Endothelial cell of umbilical vein (primary cell): ENCODE measurements around the gene CD2BP2. TPM values are rescaled to one million over a fixed set of nuclear protein-coding genes. Genes with fewer than 3 reads are reported as not detected.

Experiments used
- BruUV-seq: library from RNA; stranded (reverse); fragments of 400-500 nt; replicated peaks from 2 replicates; lab custom pipeline; 2021; lab: Mats Ljungman, UMichigan
- CTCF ChIA-PET: fragments of 300-600, 350-600 bp; sonication (Branson Sonifier 250); formaldehyde crosslinking; loops from one replicate; lab custom pipeline; 2021; ENCODE audit warnings: antibody characterized with exemption, inconsistent platforms; lab: Charles Lee
- POLR2A ChIA-PET: fragments of 300-600, 350-600 bp; sonication (Branson Sonifier 250); formaldehyde crosslinking; loops from one replicate; lab custom pipeline; 2021; ENCODE audit warnings: antibody characterized with exemption, inconsistent platforms; lab: Charles Lee
- DNase-seq: peaks from one replicate; pipeline ENCODE4 v3.0.0-alpha.2; 2011; ENCODE audit warnings: low read depth, low spot score
- FAIRE-seq: peaks from 2 replicates; lab custom pipeline; 2011; peaks lifted over from hg19 to GRCh38; lab: Jason Lieb, UNC
- H2AFZ ChIP-seq: 2 replicates; pipeline ENCODE4 v1.6.0; 2012; ENCODE audit warnings: low read depth, low read length, control low read depth, inconsistent platforms
- H3K27ac ChIP-seq: 2 replicates; pipeline ENCODE4 v1.5.1; 2011; ENCODE audit warnings: low read depth, mild to moderate bottlenecking, control low read depth, low read length, moderate library complexity; ENCODE audit not compliant: insufficient read depth
- H3K27me3 ChIP-seq, 2 experiments: 2 replicates each; pipeline versions ENCODE4 v1.6.0 to v1.6.1; 2011; ENCODE audit warnings: low read length in 2 of 2, mixed read lengths in 1 of 2; ENCODE audit not compliant: control insufficient read depth in 2 of 2, insufficient read depth in 2 of 2
- H3K36me3 ChIP-seq, 2 experiments: 2 replicates in 1 of 2; 3 replicates in 1 of 2; pipeline ENCODE4 v1.5.1; 2011; ENCODE audit warnings: low read length in 2 of 2, mild to moderate bottlenecking in 1 of 2, moderate library complexity in 1 of 2; ENCODE audit not compliant: control insufficient read depth in 2 of 2, insufficient read depth in 2 of 2; ENCODE audit errors: extremely low read depth in 1 of 2
- H3K4me1 ChIP-seq: 3 replicates; pipeline ENCODE4 v1.5.1; 2011; ENCODE audit warnings: mild to moderate bottlenecking, low read length; ENCODE audit not compliant: control insufficient read depth, insufficient read depth; ENCODE audit errors: extremely low read depth
- H3K4me2 ChIP-seq: 2 replicates; pipeline ENCODE4 v1.6.1; 2011; ENCODE audit warnings: low read length, control low read depth, mixed read lengths; ENCODE audit not compliant: insufficient read depth
- H3K4me3 ChIP-seq, 3 experiments: fragments of 200-600 bp in 1 of 3; sonication (generic), shearing (Covaris generic) in 1 of 3; replicated peaks in 1 of 3; 2 replicates each; pipeline ENCODE4 v1.5.1; 2011 to 2016; ENCODE audit warnings: control low read depth in 3 of 3, low read length in 3 of 3, mild to moderate bottlenecking in 2 of 3, inconsistent platforms in 1 of 3, low read depth in 1 of 3, moderate library complexity in 1 of 3; ENCODE audit not compliant: insufficient read depth in 1 of 3
- H3K79me2 ChIP-seq: 2 replicates; pipeline ENCODE4 v1.6.0; 2012; ENCODE audit warnings: low read length, inconsistent platforms; ENCODE audit not compliant: control insufficient read depth, insufficient read depth
- H3K9ac ChIP-seq: replicated peaks from 2 replicates; pipeline ENCODE3; 2011; ENCODE audit warnings: low read length, control low read depth; ENCODE audit not compliant: insufficient read depth; ENCODE audit errors: extremely low read depth
- H3K9me1 ChIP-seq: replicated peaks from 3 replicates; pipeline ENCODE4 v1.6.0; 2011; ENCODE audit warnings: mild to moderate bottlenecking, low read length; ENCODE audit not compliant: control insufficient read depth, insufficient read depth; ENCODE audit errors: extremely low read depth
- H3K9me3 ChIP-seq: replicated peaks from 2 replicates; pipeline ENCODE4 v1.5.1; 2012; ENCODE audit warnings: low read length, inconsistent platforms; ENCODE audit not compliant: control insufficient read depth, insufficient read depth
- H4K20me1 ChIP-seq: replicated peaks from 2 replicates; pipeline ENCODE3; 2011; ENCODE audit warnings: mild to moderate bottlenecking, low read length; ENCODE audit not compliant: control insufficient read depth, insufficient read depth; ENCODE audit errors: extremely low read depth
- EZH2 ChIP-seq: IDR thresholded peaks from 2 replicates; pipeline ENCODE4 v1.6.1; 2012; ENCODE audit warnings: borderline replicate concordance, low read depth, mild to moderate bottlenecking, moderate library complexity, low read length, inconsistent platforms; ENCODE audit not compliant: severe bottlenecking
- FOS ChIP-seq: IDR thresholded peaks from 2 replicates; pipeline ENCODE4 v1.6.1; 2011; ENCODE audit warnings: mild to moderate bottlenecking, low read length, moderate library complexity, borderline replicate concordance; ENCODE audit not compliant: insufficient read depth
- GATA2 ChIP-seq: IDR thresholded peaks from 2 replicates; pipeline ENCODE4 v1.7.0; 2011; ENCODE audit warnings: low read depth, mild to moderate bottlenecking, moderate library complexity, mixed read lengths, low read length; ENCODE audit not compliant: insufficient read length, insufficient read depth
- JUN ChIP-seq: IDR thresholded peaks from 2 replicates; pipeline ENCODE4 v1.6.1; 2011; ENCODE audit warnings: borderline replicate concordance, low read depth; ENCODE audit not compliant: insufficient read length, insufficient read depth
- MYC ChIP-seq: IDR thresholded peaks from one replicate; pipeline ENCODE4 v1.6.1; 2011; ENCODE audit warnings: mild to moderate bottlenecking, low read depth, low read length
- POLR2A ChIP-seq: IDR thresholded peaks from 2 replicates; pipeline ENCODE4 v1.6.1; 2012; ENCODE audit warnings: low read depth, mild to moderate bottlenecking, control low read depth, low read length
- POLR2AphosphoS5 ChIP-seq: IDR thresholded peaks from 2 replicates; pipeline ENCODE4 v1.6.1; 2012; ENCODE audit warnings: low read depth, mild to moderate bottlenecking, control low read depth, low read length, moderate library complexity; ENCODE audit not compliant: insufficient read depth
- dilution Hi-C: fragments of 300-500 bp; cut with MboI; formaldehyde crosslinking; loops from one replicate; pipeline ENCODE4 v1.15.0; 2019; ENCODE audit warnings: low sequenced_read_pairs; ENCODE audit not compliant: extremely low pct_ligation_motif_present
- intact Hi-C: fragments of 100-400 bp; cut with micrococcal nuclease; formaldehyde crosslinking; loops from one replicate; pipeline ENCODE4 v1.10.0; 2022
- polyA plus RNA-seq, 4 experiments: library from polyadenylated mRNA; depleted of rRNA in 3 of 4; stranded (reverse) in 3 of 4; unstranded in 1 of 4; fragments of >200 nt; gene quantifications; 2 replicates each; pipeline versions ENCODE4 v1.2.1 to v1.2.3, GENCODE V29; 2011 to 2012; ENCODE audit warnings: missing spikeins in 1 of 4
- total RNA-seq: library from RNA; stranded (reverse); gene quantifications from 2 replicates; pipeline ENCODE4 v1.2.3, GENCODE V29; 2021
- TF ChIP-seq, protein P1 (sequence below): IDR thresholded peaks from 2 replicates; pipeline ENCODE4 v1.6.1; 2011; ENCODE audit not compliant: insufficient read depth, insufficient read length
- TF ChIP-seq, protein P2 (sequence below), 2 donors: IDR thresholded peaks; 1 replicate in 1 of 2; 2 replicates in 1 of 2; pipeline ENCODE4 v1.5.1; 2011; ENCODE audit warnings: low read length in 2 of 2, mild to moderate bottlenecking in 2 of 2, moderate library complexity in 2 of 2, control low read depth in 1 of 2, inconsistent platforms in 1 of 2, low read depth in 1 of 2; ENCODE audit not compliant: insufficient read depth in 1 of 2; ENCODE audit errors: extremely low read depth in 1 of 2

The CD2BP2 gene
- total and polyA plus RNA-seq, 2 donors (not counting 3 experiments of a cell fraction or from before 2014, with no cell fraction given), result 47.2 to 75.7 TPM

DNA sequence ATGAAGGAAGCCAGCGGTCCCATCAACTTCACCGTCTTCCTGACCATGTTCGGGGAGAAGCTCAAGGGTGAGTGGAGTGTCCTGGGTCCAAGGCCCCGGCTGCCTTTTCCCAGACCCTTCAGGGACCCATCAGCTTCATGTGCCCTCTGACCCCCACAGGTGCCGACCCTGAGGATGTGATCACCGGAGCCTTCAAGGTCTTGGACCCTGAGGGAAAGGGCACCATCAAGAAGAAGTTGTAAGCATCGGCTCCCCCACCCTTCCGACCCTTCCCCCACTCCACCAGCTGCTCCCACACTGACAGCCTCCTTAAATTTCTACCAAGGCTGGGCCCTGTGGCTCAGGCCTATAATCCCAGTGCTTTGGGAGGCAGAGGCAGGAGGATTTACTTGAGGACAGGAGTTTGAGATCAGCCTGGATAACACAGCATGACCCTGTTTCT is 21.4 kb upstream of the CD2BP2 start:
- TF ChIP-seq FOS (no peak), JUN (no peak), MYC (no peak), POLR2AphosphoS5 (no peak), GATA2 (no peak), POLR2A (no peak), EZH2 (no peak)
- TF ChIP-seq, protein P1, sequence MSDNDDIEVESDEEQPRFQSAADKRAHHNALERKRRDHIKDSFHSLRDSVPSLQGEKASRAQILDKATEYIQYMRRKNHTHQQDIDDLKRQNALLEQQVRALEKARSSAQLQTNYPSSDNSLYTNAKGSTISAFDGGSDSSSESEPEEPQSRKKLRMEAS, result no peak
- TF ChIP-seq, protein P2, sequence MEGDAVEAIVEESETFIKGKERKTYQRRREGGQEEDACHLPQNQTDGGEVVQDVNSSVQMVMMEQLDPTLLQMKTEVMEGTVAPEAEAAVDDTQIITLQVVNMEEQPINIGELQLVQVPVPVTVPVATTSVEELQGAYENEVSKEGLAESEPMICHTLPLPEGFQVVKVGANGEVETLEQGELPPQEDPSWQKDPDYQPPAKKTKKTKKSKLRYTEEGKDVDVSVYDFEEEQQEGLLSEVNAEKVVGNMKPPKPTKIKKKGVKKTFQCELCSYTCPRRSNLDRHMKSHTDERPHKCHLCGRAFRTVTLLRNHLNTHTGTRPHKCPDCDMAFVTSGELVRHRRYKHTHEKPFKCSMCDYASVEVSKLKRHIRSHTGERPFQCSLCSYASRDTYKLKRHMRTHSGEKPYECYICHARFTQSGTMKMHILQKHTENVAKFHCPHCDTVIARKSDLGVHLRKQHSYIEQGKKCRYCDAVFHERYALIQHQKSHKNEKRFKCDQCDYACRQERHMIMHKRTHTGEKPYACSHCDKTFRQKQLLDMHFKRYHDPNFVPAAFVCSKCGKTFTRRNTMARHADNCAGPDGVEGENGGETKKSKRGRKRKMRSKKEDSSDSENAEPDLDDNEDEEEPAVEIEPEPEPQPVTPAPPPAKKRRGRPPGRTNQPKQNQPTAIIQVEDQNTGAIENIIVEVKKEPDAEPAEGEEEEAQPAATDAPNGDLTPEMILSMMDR (IDR thresholded peaks at IDR 0.05; ENCODE audit: extremely low read depth in 1 of 2, insufficient read depth in 1 of 2, low read depth in 1 of 2, low read length in 2 of 2), result no peak

More for the DNA sequence above, 21.4 kb upstream of the CD2BP2 start:
- DNase-seq (no peak), FAIRE-seq (no peak)
- dilution Hi-C loops (no loop called here), intact Hi-C loops (no loop called here)
- no peaks in the 10 kb centered on the region for H3K27me3 ChIP-seq
- H3K4me3 ChIP-seq, result no peak overlapping the region
- H3K4me2 ChIP-seq, result no peak overlapping the region
- ChIA-PET CTCF (no interaction called here), POLR2A (no interaction called here)
- H3K27ac ChIP-seq, result no peak overlapping the region
- H3K9me3 ChIP-seq, result no peaks in the 10 kb centered on the region
- H3K4me1 ChIP-seq, result peaks cover 12% of the 10 kb centered on the region
- H4K20me1 ChIP-seq, result no peaks in the 10 kb centered on the region
- no peak overlapping the region for H2AFZ ChIP-seq
- H3K9ac ChIP-seq, result no peak overlapping the region
- no TSS peak for BruUV-seq
- no peaks in the 10 kb centered on the region for H3K79me2 ChIP-seq
- H3K9me1 ChIP-seq, result no peaks in the 10 kb centered on the region
- no peaks in the 10 kb centered on the region for H3K36me3 ChIP-seq
